HG03460 (cell line): ENCODE results near the gene TNNI3.
"Not testable (repeated sequence)": the region's sequence is repeated elsewhere in the genome, so short reads cannot be mapped to it uniquely, and the experiment has no call there.

ENCODE experiments used
- ATAC-seq: cut with Tn5 transposase; IDR thresholded peaks from one replicate; pipeline ENCODE4 v1.9.1; 2021; ENCODE audit not compliant: unreplicated experiment

Gene TNNI3

DNA sequence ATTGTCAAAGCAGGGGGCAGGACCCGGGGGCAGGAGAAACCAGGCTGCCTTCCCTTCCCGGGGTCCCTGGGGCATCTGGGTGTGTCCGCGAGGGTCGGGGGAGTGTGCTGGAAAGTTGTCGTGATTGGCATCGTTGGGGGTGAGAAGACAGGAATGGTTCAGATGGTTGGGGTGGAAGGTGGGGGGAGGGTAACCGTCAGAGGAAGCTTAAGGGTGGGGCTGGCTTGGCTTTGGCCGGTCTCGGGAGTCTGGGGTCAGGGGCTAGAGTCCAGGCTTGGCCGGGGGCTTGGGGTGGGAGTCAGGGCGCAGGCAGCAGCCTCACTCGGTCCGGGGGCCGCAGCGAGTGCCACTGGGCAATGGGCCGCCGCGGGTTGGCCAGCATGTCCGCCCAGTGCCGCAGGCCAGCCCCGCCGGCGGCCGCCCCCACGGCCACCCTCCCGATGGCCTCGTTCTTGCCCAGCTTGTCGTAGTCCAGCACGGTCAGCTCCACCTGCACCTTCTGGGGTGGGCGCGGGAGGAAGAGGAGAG is 15.7 kb upstream of the TNNI3 start:
- no peak for ATAC-seq

DNA sequence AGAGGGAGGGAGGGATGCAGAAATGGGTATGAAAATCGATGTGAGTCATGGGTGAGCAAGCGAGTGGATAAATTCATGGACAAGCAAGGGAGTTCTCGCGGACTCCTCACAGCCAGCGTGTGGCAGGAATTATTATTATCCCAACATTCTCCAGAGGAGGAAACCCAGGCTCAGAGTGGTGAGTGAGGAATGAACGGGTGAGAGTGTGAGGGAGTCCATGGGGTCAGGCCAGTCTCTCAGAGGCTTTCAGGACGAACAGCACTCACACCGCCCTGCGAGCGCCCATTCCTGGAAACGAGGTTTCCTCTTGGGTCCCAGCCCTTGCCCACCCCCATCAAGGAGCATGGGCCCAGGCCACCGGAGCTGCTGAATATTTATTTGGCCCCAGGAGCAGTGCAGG is 15.2 kb upstream of the TNNI3 start:
- ATAC-seq, result no peak

DNA sequence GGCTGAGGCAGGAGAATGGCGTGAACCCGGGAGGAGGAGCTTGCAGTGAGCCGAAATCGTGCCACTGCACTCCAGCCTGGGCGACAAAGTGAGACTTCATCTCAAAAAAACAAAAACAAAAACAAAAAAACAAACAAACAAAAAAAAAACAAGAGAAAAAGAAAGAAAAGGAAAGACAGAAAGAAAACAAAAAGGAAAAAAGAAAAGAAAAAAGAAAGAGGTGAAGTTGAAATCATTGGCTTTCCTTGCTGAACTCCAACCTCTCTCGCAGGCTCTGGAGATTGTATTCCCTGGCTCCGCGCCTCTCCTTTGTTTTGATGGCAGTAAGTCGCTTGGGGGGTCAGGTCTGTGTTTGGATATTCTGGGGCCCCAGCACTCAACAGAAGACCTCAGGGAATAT is 14.8 kb upstream of the TNNI3 start:
- ATAC-seq, result not testable (repeated sequence)

DNA sequence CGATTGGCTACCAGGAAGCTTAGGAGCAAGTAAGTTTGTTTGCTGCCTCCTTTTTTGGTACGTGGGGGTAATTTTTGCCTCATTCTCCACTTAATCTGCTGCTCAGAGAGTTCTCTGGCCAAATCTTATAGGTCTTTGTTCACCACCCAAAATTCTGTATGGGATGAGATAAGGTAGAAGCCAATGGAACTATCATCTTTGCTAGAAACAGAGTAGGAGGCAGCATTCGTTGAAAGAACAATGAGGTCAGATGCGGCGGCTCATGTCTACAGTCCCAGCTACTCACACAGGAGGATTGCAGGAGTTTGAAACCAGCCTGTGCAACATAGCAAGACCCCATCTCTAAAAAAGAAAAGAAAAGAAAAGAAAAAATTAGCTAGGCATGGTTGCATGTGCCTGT is 13.9 kb upstream of the TNNI3 start:
- ATAC-seq, result no peak

DNA sequence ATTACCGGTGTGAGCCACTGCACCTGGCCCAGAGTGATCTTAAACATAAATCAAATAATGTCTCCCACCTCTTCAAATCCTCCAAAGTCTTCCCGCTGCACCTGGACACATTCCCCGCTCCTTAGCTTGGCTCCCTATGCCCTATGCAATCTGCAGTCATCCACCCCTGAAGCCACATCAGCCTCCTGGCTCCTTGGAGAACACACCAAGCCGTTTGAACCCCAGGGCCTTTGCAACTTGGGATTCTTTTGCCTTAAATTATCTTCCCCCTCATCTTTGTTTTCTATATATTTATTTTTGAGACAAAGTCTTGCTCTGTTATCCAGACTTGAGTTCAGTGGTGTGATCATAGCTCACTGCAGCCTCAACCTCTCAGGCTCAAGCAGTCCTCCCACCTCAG is 11.6 kb upstream of the TNNI3 start:
- ATAC-seq, result no peak

DNA sequence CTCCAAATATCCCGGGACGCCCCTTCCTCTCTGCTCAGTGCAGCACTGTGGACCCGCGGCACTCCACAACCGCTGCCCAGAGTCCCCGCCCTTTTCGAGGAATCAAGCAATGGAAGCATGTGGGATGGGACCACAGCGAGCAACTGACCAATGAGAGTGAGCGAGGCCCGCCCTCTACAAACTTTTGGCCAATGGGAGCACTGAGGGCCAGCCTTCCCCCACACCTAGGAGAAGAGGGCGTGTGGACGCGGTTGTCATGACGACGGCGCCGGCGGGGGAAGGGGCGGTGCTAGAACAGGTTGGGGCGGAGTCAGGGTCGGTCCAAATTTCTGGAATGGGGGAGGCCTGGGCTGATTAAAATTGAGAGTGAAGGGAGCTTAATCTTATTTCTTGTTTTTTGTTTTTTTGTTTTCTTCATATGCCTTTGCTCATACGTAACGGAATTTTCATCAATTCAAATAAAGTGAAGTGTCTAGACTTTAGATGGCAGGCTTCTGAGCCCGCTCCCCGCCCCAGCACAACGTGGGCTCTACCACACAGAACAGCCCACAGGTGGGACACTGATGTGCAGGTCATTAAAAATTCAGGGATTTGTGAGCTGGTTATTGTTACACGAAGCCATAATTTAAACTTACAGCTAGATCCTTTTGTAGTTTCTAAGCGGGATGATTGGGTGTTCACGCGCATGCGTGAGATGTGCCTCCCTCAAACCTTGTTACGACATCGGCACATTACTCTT is 9.2 kb upstream of the TNNI3 start, which contains the start of gene DNAAF3:
TSS of gene DNAAF3 (minus strand) at position 84 of the 739 bp plus-strand sequence. CDS start 200 bp downstream, outside the sequence.
- ATAC-seq, result peak; percentile 94

DNA sequence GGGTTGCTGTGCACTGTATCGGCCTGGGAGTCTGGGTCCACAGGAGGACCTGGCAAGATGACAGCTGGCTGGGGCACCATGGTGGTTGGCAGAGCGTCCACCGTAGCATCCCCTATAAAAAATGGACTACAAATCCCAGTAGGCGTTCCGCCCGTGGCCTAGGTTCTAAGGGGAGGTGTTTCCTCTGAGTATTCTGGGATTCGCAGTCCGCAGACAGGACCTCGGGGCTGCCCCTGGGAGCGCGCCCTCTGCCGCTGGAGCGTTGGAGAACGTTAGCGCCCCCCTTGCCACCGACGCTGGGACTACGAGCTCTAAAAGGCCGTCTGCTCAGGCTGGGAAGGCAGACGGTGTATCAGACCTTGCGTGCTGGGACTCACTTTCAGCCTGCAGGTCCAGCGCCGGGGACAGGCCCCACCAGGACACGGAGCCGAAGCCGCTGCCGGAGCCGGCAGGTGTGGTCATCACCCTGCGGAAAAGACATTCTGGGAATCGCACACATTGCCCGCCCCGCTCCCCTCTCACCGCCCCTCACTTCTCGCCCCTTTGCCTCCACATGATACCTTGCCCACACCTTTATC is 8.5 kb upstream of the TNNI3 start:
- peak; percentile 12 for ATAC-seq

DNA sequence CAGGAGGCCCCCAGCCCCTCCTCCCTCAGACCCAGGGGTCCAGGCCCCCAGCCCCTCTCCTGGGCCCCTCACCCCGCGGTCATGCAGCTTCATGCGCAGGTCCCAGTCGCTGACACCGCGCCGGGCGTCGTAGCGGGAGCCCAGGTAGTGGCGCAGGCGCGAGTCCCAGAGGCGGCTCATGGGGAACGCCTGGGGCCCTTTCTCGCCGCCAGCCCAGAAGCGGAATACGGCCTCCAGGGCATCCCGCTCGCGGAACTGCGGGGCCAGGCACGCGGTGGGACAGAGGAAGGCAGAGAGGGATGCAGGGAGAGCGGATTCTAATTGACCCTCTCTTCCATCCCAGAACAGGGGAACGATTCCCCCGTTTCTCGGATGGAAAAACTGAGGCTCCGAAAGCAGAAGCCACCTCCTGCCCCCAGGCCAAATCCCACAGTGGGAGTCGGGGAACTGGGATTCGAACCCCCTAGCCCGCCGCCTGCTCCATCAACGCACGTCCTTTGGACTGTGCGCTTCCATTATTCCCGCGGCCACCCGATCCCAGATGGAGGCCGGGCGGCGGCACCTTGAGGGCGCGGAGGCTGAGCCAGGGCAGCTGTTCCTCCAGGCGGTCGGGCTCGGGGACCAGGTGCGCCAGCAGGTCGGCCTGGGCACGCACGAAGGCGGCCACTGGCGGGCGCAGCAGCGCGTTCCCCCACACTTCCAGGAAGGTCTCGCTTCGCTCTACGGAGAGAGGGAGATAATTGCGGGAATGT is 4.2 kb upstream of the TNNI3 start:
- no peak for ATAC-seq

DNA sequence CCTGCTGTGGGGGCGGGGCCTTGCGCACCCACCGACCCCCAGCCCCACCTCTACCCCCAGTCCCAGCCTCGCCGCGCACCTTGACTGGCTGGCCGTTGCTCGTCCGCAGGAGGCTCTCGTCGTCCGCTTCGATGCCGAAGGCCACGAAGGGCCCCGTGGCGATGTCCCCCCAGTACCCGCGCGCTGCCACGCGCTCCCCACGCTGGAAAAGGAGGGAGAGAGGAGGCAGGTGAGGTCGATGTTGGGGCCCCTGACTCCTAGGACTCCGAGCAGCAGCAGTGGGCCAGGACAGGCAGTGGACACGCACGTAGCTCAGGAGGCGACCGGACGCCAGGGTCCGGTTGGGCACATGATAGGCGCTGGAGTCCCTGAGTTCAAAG is 3.4 kb upstream of the TNNI3 start:
- ATAC-seq, result no peak

DNA sequence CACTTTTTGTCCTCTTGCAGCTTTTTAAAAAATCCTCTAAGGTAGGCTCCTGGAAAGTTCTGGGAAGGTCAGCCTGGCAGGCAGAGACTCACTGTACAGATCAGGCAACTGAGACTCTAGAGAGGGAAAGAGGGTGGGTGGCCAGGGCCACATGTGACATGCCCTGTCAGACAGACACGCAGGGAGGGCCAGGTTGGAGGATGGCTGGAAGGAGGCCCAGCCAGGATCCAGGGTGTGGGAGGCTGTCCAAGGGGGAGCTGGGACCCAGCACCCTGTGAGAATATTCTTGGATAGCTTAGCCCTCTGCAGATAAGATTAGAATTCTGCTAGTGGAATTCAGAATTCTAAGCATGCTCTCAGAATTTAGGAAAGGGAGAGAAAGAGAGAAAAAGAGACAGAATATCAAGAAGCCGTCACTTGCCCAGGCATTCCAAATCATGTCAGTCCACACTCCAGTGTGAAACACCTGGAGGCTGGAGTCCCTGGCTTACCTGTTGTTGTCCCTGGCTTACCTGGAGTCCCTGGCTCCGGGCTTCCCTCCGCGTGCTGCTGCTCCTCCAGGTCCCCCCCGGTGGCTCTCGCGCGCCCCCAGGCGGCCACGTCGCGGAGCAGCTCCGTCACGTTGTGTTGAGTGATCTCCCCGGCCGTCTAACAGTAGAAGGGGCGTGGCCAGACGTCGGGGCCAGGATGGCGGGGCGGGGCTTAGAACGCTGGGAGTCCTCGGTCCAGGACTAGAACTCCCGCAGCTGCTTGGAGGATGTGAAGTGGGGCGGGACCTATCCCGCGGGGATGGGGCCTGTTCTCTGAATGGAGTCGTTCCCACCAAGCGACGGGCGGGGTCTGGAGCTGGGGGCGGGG is 2.8 kb upstream of the TNNI3 start:
- no peak for ATAC-seq

DNA sequence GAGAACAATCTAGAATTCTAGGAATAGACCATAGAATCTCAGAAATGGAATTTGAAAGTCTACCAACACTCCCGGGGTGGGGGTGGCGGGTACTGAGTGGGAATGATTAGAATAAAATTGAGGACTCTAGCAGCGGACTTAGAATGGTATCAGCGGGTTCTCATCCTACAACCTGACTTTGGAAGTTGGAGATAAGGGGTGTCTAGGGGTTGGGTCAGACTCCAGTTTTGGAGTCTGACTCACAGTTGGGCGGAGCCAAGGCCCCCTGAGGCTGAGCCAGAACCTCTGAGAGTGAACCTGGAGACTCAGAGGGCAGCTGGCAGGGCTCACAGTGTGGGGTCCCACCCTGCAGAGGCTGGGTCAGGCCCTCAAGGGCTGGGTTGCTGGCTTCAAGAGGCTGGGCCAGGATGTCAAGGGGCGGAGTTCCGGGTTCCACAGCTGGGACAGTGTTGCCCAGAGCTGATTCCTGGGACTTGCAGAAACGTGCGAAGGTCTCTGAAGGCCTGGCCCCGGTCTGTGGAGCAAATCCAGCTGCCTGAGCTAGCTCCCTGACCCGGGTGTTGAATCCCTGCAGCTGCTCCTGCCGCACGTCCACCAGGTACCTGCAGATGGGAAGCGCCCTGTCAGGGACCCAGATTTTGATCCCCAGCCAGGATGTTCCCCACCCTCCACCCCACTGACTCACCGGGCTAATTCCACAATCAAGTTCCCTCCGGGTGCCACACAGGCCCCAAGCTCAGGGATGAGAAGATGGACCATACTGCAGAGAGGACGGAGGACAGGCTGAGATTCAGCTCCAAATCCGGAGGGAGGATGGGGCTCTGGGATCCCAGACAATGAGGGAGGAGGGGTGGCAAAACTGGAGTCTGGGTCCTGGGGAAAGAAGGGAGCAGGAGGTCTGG is 1.6 kb upstream of the TNNI3 start:
- ATAC-seq, result no peak

DNA sequence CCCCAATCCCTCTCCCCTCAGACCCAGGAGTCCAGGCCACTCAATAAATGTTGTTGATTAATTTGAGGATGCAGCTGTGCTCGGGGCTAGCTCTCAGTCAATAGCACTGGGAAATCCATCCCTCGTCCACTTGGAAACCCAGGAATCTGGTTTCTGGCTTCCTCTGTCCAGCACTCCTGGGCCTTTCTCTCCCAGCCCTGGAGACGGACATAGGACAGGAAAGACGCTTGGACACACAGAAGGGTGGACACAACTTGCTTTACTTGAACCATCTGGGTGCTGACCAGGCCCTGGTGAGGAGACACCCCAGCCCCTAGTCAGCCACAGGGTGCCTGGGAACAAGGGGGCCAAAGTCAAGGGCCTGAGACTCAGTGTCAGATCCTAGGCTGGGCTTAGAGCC is 891 bp upstream of the TNNI3 start:
- no peak for ATAC-seq

DNA sequence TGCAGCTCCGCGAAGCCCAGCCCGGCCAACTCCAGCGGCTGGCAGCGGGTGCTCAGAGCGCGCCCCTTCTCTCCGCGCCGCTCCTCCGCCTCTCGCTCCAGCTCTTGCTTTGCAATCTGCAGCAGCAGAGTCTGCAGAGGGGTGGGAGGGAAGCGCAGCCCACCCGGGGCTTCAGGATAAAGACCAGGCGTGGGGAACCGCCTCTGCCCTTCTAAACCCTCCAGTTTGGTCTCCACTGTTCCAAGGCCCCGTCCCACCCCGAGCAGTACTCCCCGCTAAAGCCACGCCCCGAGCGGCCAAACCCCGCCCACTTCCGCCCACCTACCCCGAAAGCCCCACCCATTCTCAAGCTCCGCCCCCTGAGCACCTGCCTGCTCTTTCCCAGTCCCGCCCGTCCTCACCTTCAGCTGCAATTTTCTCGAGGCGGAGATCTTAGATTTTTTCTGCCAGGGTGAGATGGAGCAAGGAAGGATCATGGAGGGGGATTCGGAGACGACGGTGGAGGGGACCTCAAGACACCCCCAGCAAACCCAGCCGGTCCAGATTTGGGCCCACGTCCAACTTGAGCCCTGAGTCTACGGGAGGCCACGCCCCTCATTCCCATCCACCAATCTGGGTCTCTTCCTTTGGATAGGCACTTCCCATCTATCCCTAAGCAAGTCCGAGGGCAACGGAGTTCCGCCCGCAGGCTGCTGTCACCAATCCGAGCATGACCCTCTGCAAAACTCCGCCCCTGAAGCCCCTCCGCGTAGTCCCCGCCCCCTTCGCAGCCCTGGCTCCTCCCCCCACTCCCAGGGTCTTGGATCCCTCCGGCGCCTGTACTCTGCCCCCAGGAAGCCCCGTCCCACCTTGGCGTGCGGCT is 1.1 kb downstream of the TNNI3 start:
- no peak for ATAC-seq

DNA sequence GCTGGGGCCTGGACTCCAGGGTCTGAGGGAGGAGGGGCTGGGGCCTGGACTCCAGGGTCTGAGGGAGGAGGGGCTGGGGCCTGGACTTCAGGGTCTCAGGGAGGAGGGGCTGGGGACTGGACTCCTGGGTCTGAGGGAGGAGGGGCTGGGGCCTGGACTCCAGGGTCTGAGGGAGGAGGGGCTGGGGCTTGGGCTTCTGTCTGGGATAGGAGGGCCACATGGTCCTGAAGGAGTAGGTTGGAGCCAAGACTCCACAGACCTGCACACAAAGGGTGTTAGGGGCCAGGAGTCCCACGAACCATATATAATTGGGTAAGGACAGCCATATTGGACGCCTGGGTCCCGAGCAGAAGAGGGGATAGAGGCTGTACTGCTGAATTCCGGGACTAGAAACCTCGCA is 1.7 kb downstream of the TNNI3 start:
- not testable (repeated sequence) for ATAC-seq

DNA sequence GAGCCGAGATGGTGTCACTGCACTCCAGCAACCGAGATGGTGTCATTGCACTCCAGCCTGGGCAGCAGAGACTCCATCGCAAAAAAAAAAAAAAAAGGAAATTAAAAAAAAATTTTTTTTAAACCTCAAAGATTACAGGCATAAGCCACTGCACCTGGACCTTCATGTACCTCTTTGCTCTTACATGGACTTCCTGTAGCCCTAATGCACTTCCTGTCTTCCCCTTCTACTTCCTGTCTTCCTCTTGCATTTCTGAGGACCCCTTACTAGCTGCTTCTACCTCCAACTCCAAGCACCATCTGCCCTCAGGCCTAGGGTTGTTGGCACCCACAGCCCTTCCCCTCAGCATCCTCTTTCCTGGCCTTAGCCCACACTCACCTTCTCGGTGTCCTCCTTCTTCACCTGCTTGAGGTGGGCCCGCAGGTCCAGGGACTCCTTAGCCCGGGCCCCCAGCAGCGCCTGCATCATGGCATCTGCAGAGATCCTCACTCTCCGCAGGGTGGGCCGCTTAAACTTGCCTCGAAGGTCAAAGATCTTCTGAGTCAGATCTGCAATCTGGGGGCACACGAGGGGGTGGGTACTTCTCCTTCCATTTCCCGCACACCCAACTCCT is 3.8 kb downstream of the TNNI3 start:
- ATAC-seq, result no peak

DNA sequence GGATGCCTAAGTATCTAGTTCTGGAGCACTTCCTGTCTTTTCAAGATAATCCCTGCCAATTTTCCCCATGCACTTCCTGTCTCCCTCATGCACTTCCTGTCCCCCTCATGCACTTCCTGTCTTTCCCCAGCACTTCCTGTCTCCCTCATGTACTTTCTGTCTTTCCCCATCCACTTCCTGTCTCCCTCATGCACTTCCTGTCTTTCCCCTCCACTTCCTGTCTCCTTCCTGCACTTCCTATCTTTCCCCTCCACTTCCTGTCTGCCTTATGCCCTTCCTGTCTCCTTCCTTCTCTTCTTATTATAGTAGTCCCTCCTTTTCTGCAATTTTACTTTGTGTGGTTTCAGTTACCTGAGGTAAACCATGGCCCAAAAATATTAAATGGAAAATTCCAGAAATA is 5.5 kb downstream of the TNNI3 start:
- no peak for ATAC-seq

DNA sequence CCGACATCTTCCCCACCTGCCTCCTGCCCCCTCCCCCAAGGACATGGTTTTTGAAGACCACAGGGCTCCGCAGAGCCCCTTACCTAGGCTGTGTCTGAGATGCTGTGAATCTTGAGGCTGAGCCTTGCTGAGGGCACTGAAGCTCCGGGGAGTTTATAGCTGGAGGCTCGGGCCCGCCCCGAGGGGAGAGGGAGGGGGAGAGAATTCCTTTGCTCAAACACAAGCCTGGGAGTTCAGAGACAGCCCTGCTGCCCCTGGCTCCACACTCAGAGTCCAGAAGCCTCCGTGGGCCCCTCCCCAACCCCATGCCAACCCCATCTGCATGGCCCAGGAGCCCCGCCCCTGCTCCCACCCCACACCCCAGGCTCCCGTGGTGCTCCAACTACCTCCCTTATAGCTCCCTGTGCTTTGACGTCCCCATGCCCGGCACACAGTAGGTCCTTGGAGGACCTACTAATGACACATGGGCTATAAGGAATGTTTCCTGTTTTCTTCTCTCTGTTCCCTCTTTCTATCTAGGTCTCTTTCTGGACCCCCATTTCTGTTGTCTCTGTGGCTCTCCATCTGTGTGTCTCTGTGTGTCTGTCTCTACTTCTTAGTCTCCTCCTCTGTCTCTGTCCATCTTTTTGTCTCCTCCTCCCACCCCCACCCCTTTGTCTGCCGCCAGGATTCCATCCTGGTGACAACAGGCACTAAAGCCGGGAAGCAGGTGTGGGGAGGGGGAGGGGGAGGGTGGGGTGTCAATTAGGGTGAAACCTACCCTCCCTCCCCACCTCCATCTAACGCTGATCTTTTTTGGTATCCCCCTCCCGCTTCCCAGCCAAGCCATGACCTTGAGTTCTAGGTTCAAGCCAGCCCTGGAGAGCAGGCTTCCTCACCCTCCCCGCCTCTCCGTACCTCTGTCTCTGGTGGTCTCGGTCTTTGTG is 8.2 kb downstream of the TNNI3 start, which contains the start of gene TNNT1:
TSS of gene TNNT1 (minus strand) at position 129 of the 926 bp plus-strand sequence. CDS start 2,049 bp downstream, outside the sequence.
- ATAC-seq, result no peak
